HepG2 (cell line): Measurements from ENCODE around the gene NUP85. TPM values are rescaled to one million over a fixed set of nuclear protein-coding genes. Genes with fewer than 3 reads are reported as not detected.

Source experiments
- BORCS8-MEF2B ChIP-seq: sonication (generic); formaldehyde crosslinking; IDR thresholded peaks from 2 replicates; pipeline ENCODE4 v1.8.0; 2022; ENCODE audit warnings: mild to moderate bottlenecking, missing genetic modification reagents
- FOXP4 ChIP-seq: sonication (generic); formaldehyde crosslinking; IDR thresholded peaks from 2 replicates; pipeline ENCODE4 v1.4.0; 2020; ENCODE audit warnings: missing genetic modification reagents
- GTF3A ChIP-seq: sonication (generic); formaldehyde crosslinking; conservative IDR thresholded peaks from 2 replicates; pipeline ENCODE4 v1.4.0; 2020; ENCODE audit warnings: mild to moderate bottlenecking, missing genetic modification reagents
- HNRNPK ChIP-seq: fragments of 200-400 bp; formaldehyde crosslinking; IDR thresholded peaks from 2 replicates; pipeline ENCODE4 v1.6.1; 2018; ENCODE audit warnings: low read length, low read depth, moderate library complexity, mild to moderate bottlenecking; ENCODE audit not compliant: poor library complexity, severe bottlenecking
- HOXA7 ChIP-seq: sonication (generic); formaldehyde crosslinking; IDR thresholded peaks from 2 replicates; pipeline ENCODE4 v1.8.1; 2022; ENCODE audit warnings: mild to moderate bottlenecking, missing genetic modification reagents, moderate library complexity
- MNT ChIP-seq: fragments of 450-650 bp; IDR thresholded peaks from 2 replicates; pipeline ENCODE4 v1.6.1; 2016
- NCOA2 ChIP-seq: sonication (generic); formaldehyde crosslinking; IDR thresholded peaks from 2 replicates; pipeline ENCODE4 v1.8.0; 2022; ENCODE audit warnings: inconsistent platforms
- NFIB ChIP-seq: sonication (generic); formaldehyde crosslinking; IDR thresholded peaks from 2 replicates; pipeline ENCODE4 v1.9.0; 2021; ENCODE audit warnings: missing genetic modification reagents, mild to moderate bottlenecking, borderline replicate concordance
- NR1H2 ChIP-seq: sonication (generic); formaldehyde crosslinking; IDR thresholded peaks from 2 replicates; pipeline ENCODE4 v1.8.1; 2022; ENCODE audit warnings: low read depth, missing genetic modification reagents, borderline replicate concordance
- PCBP1 ChIP-seq: fragments of 200-400 bp; formaldehyde crosslinking; IDR thresholded peaks from 2 replicates; pipeline ENCODE4 v1.6.1; 2017; ENCODE audit warnings: mild to moderate bottlenecking, low read depth, low read length, borderline replicate concordance
- REPIN1 ChIP-seq: sonication (generic); formaldehyde crosslinking; IDR thresholded peaks from 2 replicates; pipeline ENCODE4 v1.8.0; 2022; ENCODE audit warnings: missing genetic modification reagents, low read depth, mild to moderate bottlenecking, borderline replicate concordance
- RFX5 ChIP-seq: IDR thresholded peaks from 2 replicates; pipeline ENCODE4 v1.6.1; 2011; ENCODE audit warnings: low read depth, low read length, improper control_type of control experiment
- RXRA ChIP-seq: sonication (generic); formaldehyde crosslinking; IDR thresholded peaks from 2 replicates; pipeline ENCODE4 v1.5.1; 2020; ENCODE audit warnings: missing genetic modification reagents
- SETDB1 ChIP-seq: sonication (generic); formaldehyde crosslinking; IDR thresholded peaks from 2 replicates; pipeline ENCODE4 v1.5.1; 2020; ENCODE audit warnings: missing genetic modification reagents, mild to moderate bottlenecking, borderline replicate concordance
- TFAP4 ChIP-seq: sonication (generic); IDR thresholded peaks from 2 replicates; pipeline ENCODE4 v1.6.1; 2016; ENCODE audit warnings: low read depth, borderline replicate concordance
- ZBTB20 ChIP-seq: sonication (generic); formaldehyde crosslinking; IDR thresholded peaks from 2 replicates; pipeline ENCODE4 v1.8.1; 2023; ENCODE audit warnings: missing genetic modification reagents, low read depth, mild to moderate bottlenecking, borderline replicate concordance
- ZBTB38 ChIP-seq: sonication (generic); formaldehyde crosslinking; IDR thresholded peaks from 2 replicates; pipeline ENCODE4 v1.5.1; 2020; ENCODE audit warnings: mild to moderate bottlenecking, missing genetic modification reagents
- ZNF782 ChIP-seq: sonication (generic); formaldehyde crosslinking; IDR thresholded peaks from 2 replicates; pipeline ENCODE4 v1.4.0; 2020; ENCODE audit warnings: missing genetic modification reagents, mild to moderate bottlenecking, borderline replicate concordance
- ZSCAN21 ChIP-seq: sonication (generic); formaldehyde crosslinking; IDR thresholded peaks from 2 replicates; pipeline ENCODE4 v1.8.0; 2022; ENCODE audit warnings: mild to moderate bottlenecking, missing genetic modification reagents, moderate library complexity, borderline replicate concordance
- polyA plus RNA-seq, 8 experiments: library from polyadenylated mRNA; depleted of rRNA in 3 of 8; stranded (reverse) in 7 of 8; unstranded in 1 of 8; fragments of >200 nt; fragmentation: Illumina TruSeq in 4 of 8; extraction: Trizol in 4 of 8; gene quantifications; 2 replicates each; pipeline versions ENCODE4 v1.2.1 to v1.2.3, GENCODE V29; 2011 to 2016; ENCODE audit warnings: low read depth in 4 of 8, missing spikeins in 1 of 8, mixed read lengths in 1 of 8; ENCODE audit not compliant: insufficient read depth in 1 of 8
- total RNA-seq, 5 experiments: library from RNA; depleted of rRNA; stranded (reverse); fragments of >200 nt; fragmentation: Illumina TruSeq; extraction: Trizol; gene quantifications; 2 replicates each; pipeline ENCODE4 v1.2.3, GENCODE V29; 2016; ENCODE audit warnings: low read depth in 1 of 5
- TF ChIP-seq, protein P1 (sequence below): sonication (generic); formaldehyde crosslinking; IDR thresholded peaks from 2 replicates; pipeline ENCODE4 v1.5.1; 2020; ENCODE audit warnings: missing genetic modification reagents, mild to moderate bottlenecking, borderline replicate concordance
- TF ChIP-seq, protein P2 (sequence below): sonication (generic); formaldehyde crosslinking; IDR thresholded peaks from 2 replicates; pipeline ENCODE4 v1.8.1; 2023; ENCODE audit warnings: mild to moderate bottlenecking, missing genetic modification reagents, borderline replicate concordance

NUP85 gene
- total and polyA plus RNA-seq, 2 of the 13 experiments (the other 11 are each of a cell fraction or from before 2014, with no cell fraction given), result 89.1 to 124 TPM

DNA sequence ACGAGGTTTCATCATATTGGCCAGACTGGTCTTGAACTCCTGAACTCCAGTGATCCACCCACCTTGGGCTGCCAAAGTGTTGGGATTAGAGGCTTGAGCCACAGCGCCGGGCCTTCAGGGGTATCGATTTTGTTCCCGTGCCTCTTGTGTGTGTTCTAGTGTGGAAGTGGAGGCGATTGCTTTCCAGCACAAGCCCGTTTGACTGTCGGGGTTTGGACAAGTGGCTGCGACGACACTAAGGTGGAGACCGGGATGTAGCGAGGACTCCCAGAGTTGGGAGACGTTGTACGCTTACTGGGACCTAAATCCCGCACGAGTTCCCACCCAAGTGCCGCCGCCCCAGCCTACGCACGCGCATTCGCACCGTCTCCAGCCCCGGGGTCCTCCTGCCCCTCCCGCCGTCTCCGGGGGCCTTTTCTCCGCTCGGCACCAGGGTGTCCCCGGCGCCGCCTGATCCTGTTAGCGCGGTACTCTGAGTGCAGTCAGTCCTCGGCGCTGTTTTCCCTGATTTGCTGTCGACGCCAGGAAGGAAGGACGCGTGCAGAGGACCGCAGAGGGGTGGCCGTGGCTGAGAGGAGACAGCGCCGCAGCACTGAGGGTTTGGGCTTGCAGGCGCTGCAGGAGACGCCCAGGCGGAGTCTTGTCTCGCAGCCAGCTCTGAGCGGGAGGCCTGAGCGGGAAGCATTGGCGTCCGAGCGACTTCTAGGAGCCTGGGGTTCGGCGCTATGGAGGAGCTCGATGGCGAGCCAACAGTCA is at the start of gene NUP85 (continued):
- TF ChIP-seq FOXP4 (CRISPR knock-in tag) (peak; percentile 36; the same call in 1 of the 2 replicates), TFAP4 (peak; percentile 58), NCOA2 (no peak; the same call in 1 of the 2 replicates), ZNF782 (CRISPR knock-in tag) (peak; percentile 94), GTF3A (0 out of 2 replicates have a peak, but pooled peaks have one; percentile 88), HNRNPK (no peak), MNT (peak; percentile 54), ZBTB38 (CRISPR knock-in tag) (no peak; the same call in none of the 2 replicates), BORCS8-MEF2B (peak; percentile 91), NR1H2 (CRISPR knock-in tag) (peak; percentile 42; the same call in 1 of the 2 replicates), PCBP1 (peak; percentile 84; the same call in 1 of the 2 replicates), RXRA (CRISPR knock-in tag) (peak; percentile 92), RFX5 (no peak; the same call in 1 of the 2 replicates), HOXA7 (no peak), NFIB (CRISPR knock-in tag) (no peak), ZBTB20 (peak; percentile 79), ZSCAN21 (peak; percentile 46; the same call in 1 of the 2 replicates), REPIN1 (peak; percentile 95), SETDB1 (no peak)
- TF ChIP-seq, protein P1, sequence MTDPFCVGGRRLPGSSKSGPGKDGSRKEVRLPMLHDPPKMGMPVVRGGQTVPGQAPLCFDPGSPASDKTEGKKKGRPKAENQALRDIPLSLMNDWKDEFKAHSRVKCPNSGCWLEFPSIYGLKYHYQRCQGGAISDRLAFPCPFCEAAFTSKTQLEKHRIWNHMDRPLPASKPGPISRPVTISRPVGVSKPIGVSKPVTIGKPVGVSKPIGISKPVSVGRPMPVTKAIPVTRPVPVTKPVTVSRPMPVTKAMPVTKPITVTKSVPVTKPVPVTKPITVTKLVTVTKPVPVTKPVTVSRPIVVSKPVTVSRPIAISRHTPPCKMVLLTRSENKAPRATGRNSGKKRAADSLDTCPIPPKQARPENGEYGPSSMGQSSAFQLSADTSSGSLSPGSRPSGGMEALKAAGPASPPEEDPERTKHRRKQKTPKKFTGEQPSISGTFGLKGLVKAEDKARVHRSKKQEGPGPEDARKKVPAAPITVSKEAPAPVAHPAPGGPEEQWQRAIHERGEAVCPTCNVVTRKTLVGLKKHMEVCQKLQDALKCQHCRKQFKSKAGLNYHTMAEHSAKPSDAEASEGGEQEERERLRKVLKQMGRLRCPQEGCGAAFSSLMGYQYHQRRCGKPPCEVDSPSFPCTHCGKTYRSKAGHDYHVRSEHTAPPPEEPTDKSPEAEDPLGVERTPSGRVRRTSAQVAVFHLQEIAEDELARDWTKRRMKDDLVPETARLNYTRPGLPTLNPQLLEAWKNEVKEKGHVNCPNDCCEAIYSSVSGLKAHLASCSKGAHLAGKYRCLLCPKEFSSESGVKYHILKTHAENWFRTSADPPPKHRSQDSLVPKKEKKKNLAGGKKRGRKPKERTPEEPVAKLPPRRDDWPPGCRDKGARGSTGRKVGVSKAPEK (CRISPR knock-in tag), result no peak; the same call in 1 of the 2 replicates
- TF ChIP-seq, protein P2, sequence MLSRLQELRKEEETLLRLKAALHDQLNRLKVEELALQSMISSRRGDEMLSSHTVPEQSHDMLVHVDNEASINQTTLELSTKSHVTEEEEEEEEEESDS (CRISPR knock-in tag), result peak; percentile 91; the same call in 1 of the 2 replicates
